Hepatocyte (in vitro differentiated cells): ENCODE results near the gene SMKR1. TPM values are rescaled to one million over a fixed set of nuclear protein-coding genes. Genes with fewer than 3 reads are reported as not detected.
A peak's percentile ranks its signal among the peaks of the same experiment; 100 is the strongest.

ENCODE experiments used
- DNase-seq: peaks from one replicate; pipeline ENCODE4 v3.0.0-alpha.2; 2016; ENCODE audit warnings: low spot score
- H2AFZ ChIP-seq: fragments of 200-600 bp; sonication (generic); 2 replicates; pipeline ENCODE4 v1.6.0; 2016; ENCODE audit warnings: antibody characterized with exemption, mild to moderate bottlenecking
- H3K27ac ChIP-seq: fragments of 200-600 bp; sonication (generic); 2 replicates; pipeline ENCODE4 v1.5.1; 2016; ENCODE audit warnings: mild to moderate bottlenecking
- H3K27me3 ChIP-seq: fragments of 200-600 bp; sonication (generic); 2 replicates; pipeline ENCODE4 v1.6.1; 2016
- H3K36me3 ChIP-seq: fragments of 200-600 bp; sonication (generic); replicated peaks from 2 replicates; pipeline ENCODE4 v1.5.1; 2016; ENCODE audit warnings: low read depth; ENCODE audit not compliant: insufficient read depth
- H3K4me1 ChIP-seq: fragments of 200-600 bp; sonication (generic); 2 replicates; pipeline ENCODE4 v1.5.1; 2016; ENCODE audit warnings: mild to moderate bottlenecking, moderate library complexity; ENCODE audit not compliant: insufficient read depth
- H3K4me2 ChIP-seq: fragments of 200-600 bp; sonication (generic); 2 replicates; pipeline ENCODE4 v1.6.0; 2016
- H3K4me3 ChIP-seq: fragments of 200-600 bp; sonication (generic); 2 replicates; pipeline ENCODE4 v1.5.1; 2016; ENCODE audit warnings: mild to moderate bottlenecking
- H3K79me2 ChIP-seq: fragments of 200-600 bp; sonication (generic); 2 replicates; pipeline ENCODE4 v1.6.0; 2017; ENCODE audit warnings: mild to moderate bottlenecking
- H3K9me2 ChIP-seq: fragments of 200-600 bp; sonication (generic); replicated peaks from 2 replicates; pipeline ENCODE4 v1.6.0; 2017; ENCODE audit warnings: mild to moderate bottlenecking; ENCODE audit not compliant: insufficient read depth
- H3K9me3 ChIP-seq: fragments of 200-600 bp; sonication (generic); 2 replicates; pipeline ENCODE4 v1.5.1; 2016; ENCODE audit warnings: low read depth, mild to moderate bottlenecking
- H4K20me1 ChIP-seq: fragments of 200-600 bp; sonication (generic); 2 replicates; pipeline ENCODE4 v1.6.0; 2016; ENCODE audit warnings: mild to moderate bottlenecking; ENCODE audit not compliant: insufficient read depth, poor library complexity, severe bottlenecking
- EZH2 ChIP-seq: fragments of 200-600 bp; sonication (generic); IDR thresholded peaks from 2 replicates; pipeline ENCODE4 v1.6.1; 2016; ENCODE audit warnings: antibody characterized with exemption, mild to moderate bottlenecking, borderline replicate concordance
- EZH2phosphoT487 ChIP-seq: fragments of 200-600 bp; sonication (generic); IDR thresholded peaks from one replicate; pipeline ENCODE4 v1.6.1; 2018; ENCODE audit warnings: antibody characterized with exemption, mild to moderate bottlenecking, low read depth, moderate library complexity; ENCODE audit not compliant: unreplicated experiment, severe bottlenecking
- WGBS: methylation state at CpG from one replicate; pipeline ENCODE4 v1.1.6; 2016; ENCODE audit warnings: low lambda C conversion rate; ENCODE audit errors: missing lambda C conversion rate; 5-methylcytosine and 5-hydroxymethylcytosine counted together
- polyA plus RNA-seq: library from polyadenylated mRNA; unstranded; fragments of >200 nt; fragmentation: Nextera tagmentation; extraction: Ambion mirVana; gene quantifications from 2 replicates; pipeline ENCODE4 v1.2.1, GENCODE V29; 2016
- total RNA-seq: library from RNA; depleted of rRNA; stranded (reverse); fragments of >200 nt; gene quantifications from 2 replicates; pipeline ENCODE4 v1.2.3, GENCODE V29; 2014
- TF ChIP-seq, protein P1 (sequence below): fragments of 200-600 bp; sonication (generic); IDR thresholded peaks from 2 replicates; pipeline ENCODE4 v1.5.1; 2016; ENCODE audit warnings: antibody characterized with exemption, mild to moderate bottlenecking; ENCODE audit not compliant: poor library complexity

The SMKR1 gene
- total and polyA plus RNA-seq, 2 experiments from 2014 or later, result 0.37 TPM; not detected in 1

DNA sequence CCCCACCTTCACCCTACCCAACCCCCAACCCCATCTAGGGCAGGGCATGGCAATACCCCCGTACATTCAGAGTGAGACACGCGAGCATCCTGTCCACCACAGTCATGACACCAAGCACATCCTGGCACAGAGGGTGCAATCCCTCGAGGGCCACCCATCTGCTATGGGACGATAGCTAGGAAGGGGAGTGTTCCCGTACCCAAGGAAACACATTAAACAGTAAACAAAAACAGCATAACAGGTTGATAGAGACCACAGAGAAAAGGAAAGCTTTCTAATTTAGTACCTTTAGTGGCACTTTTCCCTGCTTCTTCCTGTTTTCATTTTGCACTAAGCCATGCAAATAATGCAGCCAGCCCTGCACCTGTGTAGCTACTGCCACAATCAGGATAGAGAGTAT, 2.3 kb upstream of the SMKR1 start:
- no peak overlapping the region for H2AFZ ChIP-seq
- TF ChIP-seq, protein P1, sequence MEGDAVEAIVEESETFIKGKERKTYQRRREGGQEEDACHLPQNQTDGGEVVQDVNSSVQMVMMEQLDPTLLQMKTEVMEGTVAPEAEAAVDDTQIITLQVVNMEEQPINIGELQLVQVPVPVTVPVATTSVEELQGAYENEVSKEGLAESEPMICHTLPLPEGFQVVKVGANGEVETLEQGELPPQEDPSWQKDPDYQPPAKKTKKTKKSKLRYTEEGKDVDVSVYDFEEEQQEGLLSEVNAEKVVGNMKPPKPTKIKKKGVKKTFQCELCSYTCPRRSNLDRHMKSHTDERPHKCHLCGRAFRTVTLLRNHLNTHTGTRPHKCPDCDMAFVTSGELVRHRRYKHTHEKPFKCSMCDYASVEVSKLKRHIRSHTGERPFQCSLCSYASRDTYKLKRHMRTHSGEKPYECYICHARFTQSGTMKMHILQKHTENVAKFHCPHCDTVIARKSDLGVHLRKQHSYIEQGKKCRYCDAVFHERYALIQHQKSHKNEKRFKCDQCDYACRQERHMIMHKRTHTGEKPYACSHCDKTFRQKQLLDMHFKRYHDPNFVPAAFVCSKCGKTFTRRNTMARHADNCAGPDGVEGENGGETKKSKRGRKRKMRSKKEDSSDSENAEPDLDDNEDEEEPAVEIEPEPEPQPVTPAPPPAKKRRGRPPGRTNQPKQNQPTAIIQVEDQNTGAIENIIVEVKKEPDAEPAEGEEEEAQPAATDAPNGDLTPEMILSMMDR, result no peak
- no peak for TF ChIP-seq EZH2
- no peak for TF ChIP-seq EZH2phosphoT487
- no peak for DNase-seq
- no peaks in the 10 kb centered on the region for H3K79me2 ChIP-seq
- no peaks in the 10 kb centered on the region for H3K4me1 ChIP-seq
- no peak overlapping the region for H3K4me2 ChIP-seq
- H3K9me2 ChIP-seq, result no peaks in the 10 kb centered on the region
- no peak overlapping the region for H3K4me3 ChIP-seq
- no peaks in the 10 kb centered on the region for H3K9me3 ChIP-seq
- no peaks in the 10 kb centered on the region for H3K36me3 ChIP-seq
- no peak overlapping the region for H3K27ac ChIP-seq
- no peaks in the 10 kb centered on the region for H3K27me3 ChIP-seq
- 88% methylated on average over 6 of the region's 6 CpGs for WGBS
- H4K20me1 ChIP-seq, result no peaks in the 10 kb centered on the region

DNA sequence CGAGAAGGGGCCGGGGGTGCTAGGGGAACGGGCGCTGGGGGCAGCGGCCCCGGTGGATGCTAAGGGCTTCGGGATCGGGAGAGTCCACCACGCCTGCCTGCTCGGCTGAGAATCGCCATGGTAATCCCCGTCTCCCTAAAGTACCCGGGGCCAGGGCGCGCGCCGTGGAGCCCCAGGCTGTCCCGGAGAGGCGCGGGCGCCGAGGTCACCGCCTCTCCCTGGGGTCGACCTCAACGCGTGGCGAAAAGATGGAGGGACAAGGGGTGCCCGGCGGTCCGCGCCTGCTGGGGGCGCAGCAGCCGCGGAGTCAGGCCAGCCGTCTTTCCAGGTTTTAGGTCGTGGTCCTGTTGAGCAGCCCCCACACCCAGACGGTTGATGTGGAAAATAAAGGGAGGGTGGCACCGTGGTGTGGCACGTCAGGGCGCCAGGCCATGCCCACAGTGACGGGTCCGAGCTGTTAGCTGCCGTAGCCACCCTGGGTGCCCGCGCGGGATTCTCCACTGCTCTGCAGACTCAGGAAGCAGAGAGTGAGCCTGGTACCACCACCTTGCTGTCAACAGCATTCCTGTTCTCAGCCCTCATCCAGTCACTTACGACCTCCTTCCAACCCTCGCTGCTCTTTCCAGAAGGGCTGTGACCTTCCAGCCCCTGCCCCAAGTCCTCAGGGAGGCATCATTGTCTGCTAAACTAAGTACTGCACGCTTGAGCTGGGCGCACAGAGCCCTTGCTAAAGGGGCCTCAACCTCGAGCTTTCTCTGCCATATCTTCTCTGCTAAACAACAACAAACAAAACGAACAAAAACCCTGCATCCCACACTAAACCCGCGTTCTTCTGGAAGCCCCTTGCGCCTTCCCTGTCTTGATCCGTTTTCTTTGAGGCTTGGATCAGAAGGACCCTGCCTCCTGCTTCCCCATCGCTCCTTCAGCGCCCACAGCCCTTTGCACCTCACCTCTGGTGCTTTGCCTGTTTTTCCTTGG, 666 bp downstream of the SMKR1 start:
- peak overlapping the region; percentile 78 for H2AFZ ChIP-seq
- no peaks in the 10 kb centered on the region for H3K79me2 ChIP-seq
- no peaks in the 10 kb centered on the region for H3K9me2 ChIP-seq
- H3K27me3 ChIP-seq, result no peaks in the 10 kb centered on the region
- H3K36me3 ChIP-seq, result no peaks in the 10 kb centered on the region
- H3K9me3 ChIP-seq, result no peaks in the 10 kb centered on the region
- H3K4me1 ChIP-seq, result no peaks in the 10 kb centered on the region
- TF ChIP-seq EZH2 (peak; percentile 32), EZH2phosphoT487 (no peak)
- TF ChIP-seq, protein P1, result peak; percentile 22
- 18% methylated on average over 48 of the region's 58 CpGs for WGBS
- peak overlapping the region; percentile 45 for H3K4me3 ChIP-seq
- H3K27ac ChIP-seq, result no peak overlapping the region
- no peaks in the 10 kb centered on the region for H4K20me1 ChIP-seq
- DNase-seq, result peak; percentile 14
- peak overlapping the region; percentile 93 for H3K4me2 ChIP-seq

DNA sequence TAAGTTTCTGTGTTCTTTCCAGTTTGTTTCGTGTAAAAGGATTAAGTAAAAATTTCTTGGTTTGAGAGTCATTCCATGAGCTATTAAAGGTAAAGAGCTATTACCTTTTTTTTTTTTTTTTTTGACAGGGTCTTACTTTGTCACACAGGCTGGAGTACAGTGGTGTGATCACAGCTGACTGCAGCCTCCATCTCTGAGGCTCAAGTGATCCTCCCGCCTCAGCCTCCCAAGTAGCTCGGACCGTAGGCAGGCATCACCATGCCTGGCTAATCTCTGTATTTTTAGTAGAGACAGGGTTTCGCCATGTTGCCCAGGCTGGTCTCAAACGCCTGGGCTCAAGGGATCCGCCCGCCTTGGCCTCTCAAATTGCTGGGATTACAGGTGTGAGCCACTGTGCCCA, 1.4 kb downstream of the SMKR1 start:
- H3K36me3 ChIP-seq, result no peaks in the 10 kb centered on the region
- H3K9me2 ChIP-seq, result no peaks in the 10 kb centered on the region
- H3K27me3 ChIP-seq, result no peaks in the 10 kb centered on the region
- DNase-seq, result no peak
- no peak for TF ChIP-seq EZH2
- TF ChIP-seq EZH2phosphoT487, result no peak
- TF ChIP-seq, protein P1, result no peak
- H3K27ac ChIP-seq, result no peak overlapping the region
- H4K20me1 ChIP-seq, result no peaks in the 10 kb centered on the region
- no peaks in the 10 kb centered on the region for H3K9me3 ChIP-seq
- H3K4me2 ChIP-seq, result no peak overlapping the region
- 95% methylated on average over 8 of the region's 8 CpGs for WGBS
- H3K4me3 ChIP-seq, result no peak overlapping the region
- no peaks in the 10 kb centered on the region for H3K4me1 ChIP-seq
- no peak overlapping the region for H2AFZ ChIP-seq
- H3K79me2 ChIP-seq, result no peaks in the 10 kb centered on the region
